ENCODE data around the gene ACER3.

The ACER3 gene

GRCh38 chr11:76902121-76903014, 41.6 kb downstream of the ACER3 start:
- no peak for TF ChIP-seq CTCF (IDR thresholded peaks at IDR 0.05; ENCODE audit: unreplicated experiment in 3 of 3)
- Mint-ChIP-seq H3K27ac (no peak overlapping the region), H3K9me3 (peaks cover 5% of the 10 kb centered on the region), H3K4me3 (no peak overlapping the region), H3K4me1 (no peaks in the 10 kb centered on the region), H3K36me3 (ENCODE audit: low read depth) (peaks cover 5% of the 10 kb centered on the region), H3K27me3 (ENCODE audit: low read depth) (no peaks in the 10 kb centered on the region)

GRCh38 chr11:76903325-76903724, 42.6 kb downstream of the ACER3 start:
- no peaks in the 10 kb centered on the region for H3K27me3 Mint-ChIP-seq (ENCODE audit: low read depth)
- H3K36me3 Mint-ChIP-seq (ENCODE audit: low read depth), result peaks cover 7% of the 10 kb centered on the region
- H3K4me3 Mint-ChIP-seq, result no peak overlapping the region
- no peak for TF ChIP-seq CTCF (IDR thresholded peaks at IDR 0.05; ENCODE audit: unreplicated experiment in 3 of 3)
- H3K9me3 Mint-ChIP-seq, result peaks cover 7% of the 10 kb centered on the region
- no peak overlapping the region for H3K27ac Mint-ChIP-seq
- H3K4me1 Mint-ChIP-seq, result no peaks in the 10 kb centered on the region

- no peaks in the 10 kb centered on the region for H3K4me1 Mint-ChIP-seq
- no peaks in the 10 kb centered on the region for H3K27me3 Mint-ChIP-seq (ENCODE audit: low read depth)
- peaks cover 19% of the 10 kb centered on the region for H3K36me3 Mint-ChIP-seq (ENCODE audit: low read depth)
- TF ChIP-seq CTCF (IDR thresholded peaks at IDR 0.05; ENCODE audit: unreplicated experiment in 3 of 3), result no peak
- no peak overlapping the region for H3K4me3 Mint-ChIP-seq
- H3K27ac Mint-ChIP-seq, result no peak overlapping the region
- H3K9me3 Mint-ChIP-seq, result peaks cover 14% of the 10 kb centered on the region
These were observed 50.1 kb downstream of the ACER3 start for GRCh38 chr11:76910620-76911414.

GRCh38 chr11:76911415-76911808, 50.7 kb downstream of the ACER3 start:
- Mint-ChIP-seq H3K27me3 (ENCODE audit: low read depth) (no peaks in the 10 kb centered on the region), H3K36me3 (ENCODE audit: low read depth) (peaks cover 19% of the 10 kb centered on the region)

GRCh38 chr11:76916712-76917111, 56.0 kb downstream of the ACER3 start:
- Mint-ChIP-seq H3K36me3 (ENCODE audit: low read depth) (peaks cover under 1% of the 10 kb centered on the region), H3K9me3 (no peaks in the 10 kb centered on the region), H3K4me3 (no peak overlapping the region), H3K27me3 (ENCODE audit: low read depth) (no peaks in the 10 kb centered on the region), H3K4me1 (peaks cover 7% of the 10 kb centered on the region), H3K27ac (no peak overlapping the region)
- TF ChIP-seq CTCF (IDR thresholded peaks at IDR 0.05; ENCODE audit: unreplicated experiment in 3 of 3), result no peak

More at GRCh38 chr11:76911415-76911808, 50.7 kb downstream of the ACER3 start:
- Mint-ChIP-seq H3K27ac (no peak overlapping the region), H3K4me1 (no peaks in the 10 kb centered on the region), H3K9me3 (peaks cover 14% of the 10 kb centered on the region), H3K4me3 (no peak overlapping the region)
- no peak for TF ChIP-seq CTCF (IDR thresholded peaks at IDR 0.05; ENCODE audit: unreplicated experiment in 3 of 3)

Measured in nephron (organoid).